Measurements from ENCODE around the gene GGN.
"Not testable (repeated sequence)": the region's sequence is repeated elsewhere in the genome, so short reads cannot be mapped to it uniquely, and the experiment has no call there.

The GGN gene

GRCh38 chr19:38411898-38412297, 24.1 kb upstream of the GGN start:
- not testable (repeated sequence) for DNase-seq

GRCh38 chr19:38411041-38411712, 23.3 kb upstream of the GGN start:
- no peak for DNase-seq

GRCh38 chr19:38410407-38410806, 22.6 kb upstream of the GGN start:
- not testable (repeated sequence) for DNase-seq

GRCh38 chr19:38409631-38410133, 21.8 kb upstream of the GGN start:
- no peak for DNase-seq

GRCh38 chr19:38405276-38405675, 17.4 kb upstream of the GGN start:
- no peak for DNase-seq

GRCh38 chr19:38404858-38405257, 17.0 kb upstream of the GGN start:
- DNase-seq = no peak

- peak; percentile 60 to 99 (median 95) for DNase-seq
Observed at GRCh38 chr19:38402967-38403674, 15.3 kb upstream of the GGN start, which contains the start of gene FAM98C. Gene FAM98C, plus strand, starts transcription at chr19:38403093. Its CDS starts 61 bp downstream, at chr19:38403154.

- DNase-seq = no peak
Observed at GRCh38 chr19:38402623-38402966, 14.8 kb upstream of the GGN start.

- no peak for DNase-seq
Observed at GRCh38 chr19:38401148-38401547, 13.3 kb upstream of the GGN start.

GRCh38 chr19:38400361-38400760, 12.5 kb upstream of the GGN start:
- no peak for DNase-seq

GRCh38 chr19:38399537-38399936, 11.7 kb upstream of the GGN start:
- no peak for DNase-seq

- DNase-seq = no peak
Observed at GRCh38 chr19:38399081-38399480, 11.2 kb upstream of the GGN start.

- DNase-seq = no peak
Observed at GRCh38 chr19:38395381-38396114, 7.7 kb upstream of the GGN start.

- DNase-seq = no peak
Observed at GRCh38 chr19:38394488-38394887, 6.7 kb upstream of the GGN start.

GRCh38 chr19:38392707-38393308, 5.0 kb upstream of the GGN start:
- peak in 1 of 56 donors; percentile 11 for DNase-seq

- DNase-seq = no peak
Observed at GRCh38 chr19:38391911-38392464, 4.2 kb upstream of the GGN start.

- DNase-seq = no peak
Observed at GRCh38 chr19:38389957-38390924, 2.4 kb upstream of the GGN start.

GRCh38 chr19:38389101-38389925, 1.5 kb upstream of the GGN start:
- peak in 22 of 56 donors; percentile 4 to 53 (median 23) for DNase-seq
